GM19328 (cell line): ENCODE results near the gene RGP1.

Experiments used
- ATAC-seq: cut with Tn5 transposase; IDR thresholded peaks from one replicate; pipeline ENCODE4 v1.9.1; 2021; ENCODE audit warnings: mild to moderate bottlenecking, moderate library complexity; ENCODE audit not compliant: unreplicated experiment

The RGP1 gene

GRCh38 chr9:35740243-35740642 lies 8.8 kb upstream of the RGP1 start:
- ATAC-seq, result no peak

- no peak for ATAC-seq
These were observed 7.3 kb upstream of the RGP1 start for GRCh38 chr9:35741740-35742139.

- ATAC-seq, result no peak
These were observed 5.6 kb upstream of the RGP1 start for GRCh38 chr9:35743452-35743851.

GRCh38 chr9:35743880-35744518 lies 5.1 kb upstream of the RGP1 start:
- ATAC-seq, result no peak

- no peak for ATAC-seq
These were observed 3.5 kb upstream of the RGP1 start for GRCh38 chr9:35745569-35745968.

- no peak for ATAC-seq
These were observed 2.5 kb upstream of the RGP1 start for GRCh38 chr9:35746583-35746982.

GRCh38 chr9:35748242-35748857 lies 737 bp upstream of the RGP1 start:
- no peak for ATAC-seq

- peak; percentile 20 for ATAC-seq
These were observed 598 bp downstream of the RGP1 start for GRCh38 chr9:35749515-35750255.

- no peak for ATAC-seq
These were observed 1.1 kb downstream of the RGP1 start for GRCh38 chr9:35750256-35750531.

GRCh38 chr9:35753466-35753865 lies 4.4 kb downstream of the RGP1 start:
- no peak for ATAC-seq

GRCh38 chr9:35754264-35754663 lies 5.2 kb downstream of the RGP1 start, which contains the start of gene MSMP:
Gene MSMP (minus strand): TSS chr9:35754276. CDS start chr9:35754129, 147 bp downstream.
- no peak for ATAC-seq

- ATAC-seq, result no peak
These were observed 6.0 kb downstream of the RGP1 start for GRCh38 chr9:35755071-35755470.

- peak; percentile 53 for ATAC-seq
These were observed 7.5 kb downstream of the RGP1 start for GRCh38 chr9:35756275-35757225.

GRCh38 chr9:35757226-35757891 lies 8.3 kb downstream of the RGP1 start:
- ATAC-seq, result peak; percentile 34

GRCh38 chr9:35757892-35758275 lies 8.8 kb downstream of the RGP1 start:
- ATAC-seq, result no peak

- ATAC-seq, result no peak
These were observed 9.5 kb downstream of the RGP1 start for GRCh38 chr9:35758475-35759050.

- no peak for ATAC-seq
These were observed 10.7 kb downstream of the RGP1 start for GRCh38 chr9:35759795-35760194.

- ATAC-seq, result no peak
These were observed 11.6 kb downstream of the RGP1 start for GRCh38 chr9:35760651-35761050.

GRCh38 chr9:35763181-35763580 lies 14.1 kb downstream of the RGP1 start:
- ATAC-seq, result no peak

- no peak for ATAC-seq
These were observed 14.7 kb downstream of the RGP1 start for GRCh38 chr9:35763803-35764202.
